ENCODE results near the gene LCE3D.
"Not testable (repeated sequence)": the region's sequence is repeated elsewhere in the genome, so short reads cannot be mapped to it uniquely, and the experiment has no call there.

The LCE3D gene

GRCh38 chr1:152579526-152579925 is 790 bp downstream of the LCE3D start:
- H3K4me3 ChIP-seq (ENCODE audit: low read length in 2 of 2); H3K27me3 ChIP-seq (ENCODE audit: control insufficient read depth in 2 of 2, insufficient read depth in 2 of 2, low read length in 2 of 2); H3K9ac ChIP-seq (ENCODE audit: low read depth in 1 of 2, low read length in 2 of 2); H3K9me3 ChIP-seq (ENCODE audit: control insufficient read depth in 2 of 2, low read length in 2 of 2); H3K4me1 ChIP-seq (ENCODE audit: control insufficient read depth in 2 of 2, insufficient read depth in 2 of 2, low read length in 2 of 2); H3K27ac ChIP-seq (ENCODE audit: low read depth in 2 of 2, low read length in 2 of 2); H3K36me3 ChIP-seq (ENCODE audit: control insufficient read depth in 2 of 2, insufficient read depth in 2 of 2, low read length in 2 of 2): not testable (repeated sequence)

DNA sequence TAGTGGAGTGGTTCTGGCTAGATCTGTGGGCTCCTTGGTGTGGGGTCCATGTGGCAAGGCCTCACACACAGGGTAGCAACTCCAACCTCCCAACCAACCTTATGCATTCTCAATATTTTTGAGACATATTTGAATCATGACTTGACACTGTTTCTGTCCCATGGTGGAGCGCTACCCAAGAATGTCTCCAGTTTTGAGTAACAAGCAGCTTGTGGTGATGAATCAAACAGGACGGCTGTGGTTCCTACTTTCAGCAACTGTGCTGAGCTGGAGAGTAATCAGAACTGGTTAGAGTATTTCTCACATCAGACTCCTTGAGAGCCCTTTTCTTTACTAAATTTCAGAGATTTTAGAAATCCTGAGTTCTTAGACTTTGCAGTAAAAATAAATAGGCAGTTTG is 3.1 kb downstream of the LCE3D start:
- no peak overlapping the region for H3K4me3 ChIP-seq (ENCODE audit: low read length in 2 of 2)
- no peaks in the 10 kb centered on the region for H3K27me3 ChIP-seq (ENCODE audit: control insufficient read depth in 2 of 2, insufficient read depth in 2 of 2, low read length in 2 of 2)
- H3K36me3 ChIP-seq (ENCODE audit: control insufficient read depth in 2 of 2, insufficient read depth in 2 of 2, low read length in 2 of 2) = no peaks in the 10 kb centered on the region
- H3K9me3 ChIP-seq (ENCODE audit: control insufficient read depth in 2 of 2, low read length in 2 of 2) = no peaks in the 10 kb centered on the region
- no peak overlapping the region for H3K27ac ChIP-seq (ENCODE audit: low read depth in 2 of 2, low read length in 2 of 2)
- H3K4me1 ChIP-seq (ENCODE audit: control insufficient read depth in 2 of 2, insufficient read depth in 2 of 2, low read length in 2 of 2) = no peaks in the 10 kb centered on the region
- H3K9ac ChIP-seq (ENCODE audit: low read depth in 1 of 2, low read length in 2 of 2) = no peak overlapping the region

DNA sequence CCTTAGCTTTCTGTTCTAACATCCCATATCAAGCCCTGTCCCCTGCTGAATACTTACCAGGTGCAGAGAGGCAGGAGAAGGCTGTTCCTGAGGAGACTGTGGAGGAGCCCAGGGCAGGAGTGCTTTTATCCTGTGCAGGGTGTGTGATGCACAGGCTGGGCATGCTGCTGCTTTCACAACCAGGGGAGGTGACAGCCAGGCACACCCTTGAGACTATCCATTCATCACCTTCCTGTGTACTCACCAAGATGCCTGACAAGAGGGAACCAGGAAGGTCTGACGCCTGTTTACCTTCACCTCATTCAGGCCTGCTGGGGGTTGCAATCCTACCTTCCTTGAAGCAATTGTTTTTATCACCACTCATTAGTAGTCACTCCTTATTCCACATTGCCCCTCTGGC is 13.6 kb downstream of the LCE3D start, which contains the start of gene LCE3E:
Gene LCE3E (minus strand): TSS at position 100 of the 400 bp plus-strand sequence. CDS start 572 bp downstream, outside the sequence.
- no peak within 1 kb of the TSS for H3K4me3 ChIP-seq (ENCODE audit: low read length in 2 of 2)
- no peak within 1 kb of the TSS for H3K9ac ChIP-seq (ENCODE audit: low read depth in 1 of 2, low read length in 2 of 2)
- H3K36me3 ChIP-seq (ENCODE audit: control insufficient read depth in 2 of 2, insufficient read depth in 2 of 2, low read length in 2 of 2) = no peaks in the 10 kb centered on the region
- no peaks in the 10 kb centered on the region for H3K27me3 ChIP-seq (ENCODE audit: control insufficient read depth in 2 of 2, insufficient read depth in 2 of 2, low read length in 2 of 2)
- H3K9me3 ChIP-seq (ENCODE audit: control insufficient read depth in 2 of 2, low read length in 2 of 2) = no peaks in the 10 kb centered on the region
- H3K27ac ChIP-seq (ENCODE audit: low read depth in 2 of 2, low read length in 2 of 2) = no peak within 1 kb of the TSS
- no peaks in the 10 kb centered on the region for H3K4me1 ChIP-seq (ENCODE audit: control insufficient read depth in 2 of 2, insufficient read depth in 2 of 2, low read length in 2 of 2)

GRCh38 chr1:152565535-152566215 is 14.6 kb downstream of the LCE3D start:
- H3K36me3 ChIP-seq (ENCODE audit: control insufficient read depth in 2 of 2, insufficient read depth in 2 of 2, low read length in 2 of 2) = no peaks in the 10 kb centered on the region
- no peak overlapping the region for H3K27ac ChIP-seq (ENCODE audit: low read depth in 2 of 2, low read length in 2 of 2)
- H3K27me3 ChIP-seq (ENCODE audit: control insufficient read depth in 2 of 2, insufficient read depth in 2 of 2, low read length in 2 of 2) = no peaks in the 10 kb centered on the region
- H3K9ac ChIP-seq (ENCODE audit: low read depth in 1 of 2, low read length in 2 of 2) = no peak overlapping the region
- H3K4me3 ChIP-seq (ENCODE audit: low read length in 2 of 2) = no peak overlapping the region
- no peaks in the 10 kb centered on the region for H3K4me1 ChIP-seq (ENCODE audit: control insufficient read depth in 2 of 2, insufficient read depth in 2 of 2, low read length in 2 of 2)
- H3K9me3 ChIP-seq (ENCODE audit: control insufficient read depth in 2 of 2, low read length in 2 of 2) = no peaks in the 10 kb centered on the region

DNA sequence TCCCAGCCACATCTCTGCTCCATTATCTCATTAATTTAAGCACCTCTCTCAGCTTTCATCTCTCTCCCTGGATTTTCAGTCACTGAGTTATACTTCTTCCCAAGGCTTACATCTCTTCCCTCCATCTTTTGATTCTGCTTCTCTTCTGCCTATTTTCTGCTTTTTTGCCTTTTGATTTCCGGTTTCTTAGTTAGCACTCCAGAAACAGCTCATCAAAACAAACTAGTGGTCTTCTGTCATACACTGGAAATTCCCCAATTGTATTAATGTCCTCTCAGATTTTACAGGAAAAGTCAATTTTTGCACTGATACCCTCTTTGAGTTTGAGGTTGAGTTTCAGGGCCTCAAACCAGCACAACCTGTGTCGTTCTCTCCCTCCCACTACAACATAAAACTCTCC is 15.2 kb downstream of the LCE3D start:
- no peaks in the 10 kb centered on the region for H3K36me3 ChIP-seq (ENCODE audit: control insufficient read depth in 2 of 2, insufficient read depth in 2 of 2, low read length in 2 of 2)
- no peaks in the 10 kb centered on the region for H3K27me3 ChIP-seq (ENCODE audit: control insufficient read depth in 2 of 2, insufficient read depth in 2 of 2, low read length in 2 of 2)
- no peaks in the 10 kb centered on the region for H3K4me1 ChIP-seq (ENCODE audit: control insufficient read depth in 2 of 2, insufficient read depth in 2 of 2, low read length in 2 of 2)
- no peak overlapping the region for H3K27ac ChIP-seq (ENCODE audit: low read depth in 2 of 2, low read length in 2 of 2)
- H3K4me3 ChIP-seq (ENCODE audit: low read length in 2 of 2) = no peak overlapping the region
- H3K9ac ChIP-seq (ENCODE audit: low read depth in 1 of 2, low read length in 2 of 2) = no peak overlapping the region
- no peaks in the 10 kb centered on the region for H3K9me3 ChIP-seq (ENCODE audit: control insufficient read depth in 2 of 2, low read length in 2 of 2)

- not testable (repeated sequence) for H3K27ac ChIP-seq (ENCODE audit: low read depth in 2 of 2, low read length in 2 of 2); H3K4me3 ChIP-seq (ENCODE audit: low read length in 2 of 2); H3K36me3 ChIP-seq (ENCODE audit: control insufficient read depth in 2 of 2, insufficient read depth in 2 of 2, low read length in 2 of 2); H3K4me1 ChIP-seq (ENCODE audit: control insufficient read depth in 2 of 2, insufficient read depth in 2 of 2, low read length in 2 of 2); H3K9ac ChIP-seq (ENCODE audit: low read depth in 1 of 2, low read length in 2 of 2); H3K9me3 ChIP-seq (ENCODE audit: control insufficient read depth in 2 of 2, low read length in 2 of 2); H3K27me3 ChIP-seq (ENCODE audit: control insufficient read depth in 2 of 2, insufficient read depth in 2 of 2, low read length in 2 of 2)
Observed at GRCh38 chr1:152548358-152548757, 32.0 kb downstream of the LCE3D start.

- Histone ChIP-seq H3K27me3 (ENCODE audit: control insufficient read depth in 2 of 2, insufficient read depth in 2 of 2, low read length in 2 of 2) (no peaks in the 10 kb centered on the region), H3K4me1 (ENCODE audit: control insufficient read depth in 2 of 2, insufficient read depth in 2 of 2, low read length in 2 of 2) (no peaks in the 10 kb centered on the region)
Observed at GRCh38 chr1:152546704-152547103, 33.6 kb downstream of the LCE3D start.

DNA sequence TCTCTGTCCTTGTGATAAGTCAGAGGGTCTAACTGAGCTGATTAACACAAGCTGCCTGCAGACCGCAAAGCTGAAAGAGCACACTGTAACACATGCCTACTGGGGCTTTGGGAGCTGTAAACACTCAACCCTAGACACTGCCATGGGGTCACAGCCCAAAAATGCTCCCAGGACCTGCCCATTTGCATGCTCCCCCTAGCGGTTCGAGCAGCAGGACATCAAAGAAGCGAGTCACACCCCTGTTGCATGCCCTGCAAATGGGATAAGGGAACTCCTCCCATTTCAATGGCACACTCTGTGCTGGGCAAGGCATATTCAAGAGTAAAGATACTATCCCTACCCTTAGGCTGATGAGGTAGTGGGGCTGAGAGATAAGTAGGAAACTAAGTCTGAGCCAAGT is 36.5 kb downstream of the LCE3D start:
- H3K9ac ChIP-seq (ENCODE audit: low read depth in 1 of 2, low read length in 2 of 2) = no peak overlapping the region

More at GRCh38 chr1:152546704-152547103, 33.6 kb downstream of the LCE3D start:
- Histone ChIP-seq H3K4me3 (ENCODE audit: low read length in 2 of 2) (no peak overlapping the region), H3K9ac (ENCODE audit: low read depth in 1 of 2, low read length in 2 of 2) (no peak overlapping the region), H3K27ac (ENCODE audit: low read depth in 2 of 2, low read length in 2 of 2) (no peak overlapping the region), H3K36me3 (ENCODE audit: control insufficient read depth in 2 of 2, insufficient read depth in 2 of 2, low read length in 2 of 2) (no peaks in the 10 kb centered on the region), H3K9me3 (ENCODE audit: control insufficient read depth in 2 of 2, low read length in 2 of 2) (no peaks in the 10 kb centered on the region)

GRCh38 chr1:152539901-152540300 is 40.4 kb downstream of the LCE3D start:
- Histone ChIP-seq H3K9ac (ENCODE audit: low read depth in 1 of 2, low read length in 2 of 2) (no peak overlapping the region), H3K4me3 (ENCODE audit: low read length in 2 of 2) (no peak overlapping the region), H3K27me3 (ENCODE audit: control insufficient read depth in 2 of 2, insufficient read depth in 2 of 2, low read length in 2 of 2) (no peaks in the 10 kb centered on the region), H3K9me3 (ENCODE audit: control insufficient read depth in 2 of 2, low read length in 2 of 2) (no peaks in the 10 kb centered on the region), H3K27ac (ENCODE audit: low read depth in 2 of 2, low read length in 2 of 2) (no peak overlapping the region), H3K36me3 (ENCODE audit: control insufficient read depth in 2 of 2, insufficient read depth in 2 of 2, low read length in 2 of 2) (no peaks in the 10 kb centered on the region), H3K4me1 (ENCODE audit: control insufficient read depth in 2 of 2, insufficient read depth in 2 of 2, low read length in 2 of 2) (no peaks in the 10 kb centered on the region)

More for the DNA sequence above, 36.5 kb downstream of the LCE3D start:
- Histone ChIP-seq H3K27me3 (ENCODE audit: control insufficient read depth in 2 of 2, insufficient read depth in 2 of 2, low read length in 2 of 2) (no peaks in the 10 kb centered on the region), H3K4me3 (ENCODE audit: low read length in 2 of 2) (no peak overlapping the region), H3K27ac (ENCODE audit: low read depth in 2 of 2, low read length in 2 of 2) (no peak overlapping the region), H3K4me1 (ENCODE audit: control insufficient read depth in 2 of 2, insufficient read depth in 2 of 2, low read length in 2 of 2) (no peaks in the 10 kb centered on the region), H3K36me3 (ENCODE audit: control insufficient read depth in 2 of 2, insufficient read depth in 2 of 2, low read length in 2 of 2) (no peaks in the 10 kb centered on the region), H3K9me3 (ENCODE audit: control insufficient read depth in 2 of 2, low read length in 2 of 2) (no peaks in the 10 kb centered on the region)

GRCh38 chr1:152537496-152537895 is 42.8 kb downstream of the LCE3D start:
- no peak overlapping the region for H3K9ac ChIP-seq (ENCODE audit: low read depth in 1 of 2, low read length in 2 of 2)
- H3K4me1 ChIP-seq (ENCODE audit: control insufficient read depth in 2 of 2, insufficient read depth in 2 of 2, low read length in 2 of 2) = no peaks in the 10 kb centered on the region
- H3K27me3 ChIP-seq (ENCODE audit: control insufficient read depth in 2 of 2, insufficient read depth in 2 of 2, low read length in 2 of 2) = peaks cover 0 to 3% of the 10 kb centered on the region in 2 donors
- no peaks in the 10 kb centered on the region for H3K36me3 ChIP-seq (ENCODE audit: control insufficient read depth in 2 of 2, insufficient read depth in 2 of 2, low read length in 2 of 2)
- no peak overlapping the region for H3K4me3 ChIP-seq (ENCODE audit: low read length in 2 of 2)
- H3K9me3 ChIP-seq (ENCODE audit: control insufficient read depth in 2 of 2, low read length in 2 of 2) = no peaks in the 10 kb centered on the region
- no peak overlapping the region for H3K27ac ChIP-seq (ENCODE audit: low read depth in 2 of 2, low read length in 2 of 2)

Data from mucosa of rectum (tissue), 2 donors.